HCT116 (cell line): ENCODE measurements around the gene KRT37. TPM values are rescaled to one million over a fixed set of nuclear protein-coding genes. Genes with fewer than 3 reads are reported as not detected.

Experiments used
- ATAC-seq: fragments of 200-7000 bp; cut with Tn5 transposase; 2 replicates; pipeline ENCODE4 v1.9.1; 2020; ENCODE audit warnings: mild to moderate bottlenecking, moderate library complexity
- BruUV-seq: library from RNA; stranded (reverse); fragments of 400-500 nt; replicated peaks from 2 replicates; lab custom pipeline; 2021; lab: Mats Ljungman, UMichigan
- CTCF ChIA-PET: fragments of 300-600 bp; sonication (Branson Sonifier 250); formaldehyde crosslinking; loops from one replicate; lab custom pipeline; 2021; ENCODE audit warnings: antibody characterized with exemption; lab: Charles Lee
- POLR2A ChIA-PET: fragments of 300-600, 350-600 bp; sonication (Branson Sonifier 250); formaldehyde crosslinking; loops from one replicate; lab custom pipeline; 2021; ENCODE audit warnings: antibody characterized with exemption; lab: Charles Lee
- RAD21 ChIA-PET, 2 experiments: fragments of 300-600 bp; sonication (Branson Sonifier 250); formaldehyde crosslinking; loops; one replicate each; lab custom pipeline; 2023; ENCODE audit warnings: low total read pairs in 2 of 2; ENCODE audit not compliant: uncharacterized antibody in 2 of 2, unreplicated experiment in 2 of 2, low non-redundant PET in 1 of 2; lab: Charles Lee
- DNase-seq: peaks from one replicate; pipeline ENCODE4 v3.0.0-alpha.2; 2010; ENCODE audit warnings: low read depth, low spot score
- H2AFZ ChIP-seq: fragments of 200-600 bp; shearing (Covaris generic), sonication (generic); 2 replicates; pipeline ENCODE4 v1.6.1; 2017; ENCODE audit warnings: low read depth, mixed run types, mixed read lengths, antibody characterized with exemption, low read length; ENCODE audit not compliant: poor library complexity, severe bottlenecking
- H3K27ac ChIP-seq: 2 replicates; pipeline ENCODE4 v1.5.1; 2012; ENCODE audit warnings: low read depth, low read length
- H3K27me3 ChIP-seq: fragments of 200-600 bp; sonication (generic); 2 replicates; pipeline ENCODE4 v1.6.1; 2016; ENCODE audit warnings: mixed run types, low read length, mixed read lengths; ENCODE audit not compliant: insufficient read depth
- H3K36me3 ChIP-seq, 2 experiments: fragments of 200-500 bp in 1 of 2; fragments of 200-600 bp in 1 of 2; sonication (Bioruptor generic) in 1 of 2; sonication (generic) in 1 of 2; 2 replicates each; pipeline versions ENCODE4 v1.5.1 to v1.6.1; 2014 to 2016; ENCODE audit warnings: low read length in 2 of 2, inconsistent platforms in 1 of 2, mixed read lengths in 1 of 2, mixed run types in 1 of 2; ENCODE audit not compliant: insufficient read depth in 2 of 2, control insufficient read depth in 1 of 2
- H3K4me1 ChIP-seq, 2 experiments: fragments of 200-600 bp in 1 of 2; sonication (generic) in 1 of 2; 2 replicates each; pipeline versions ENCODE4 v1.5.1 to v1.6.1; 2012 to 2017; ENCODE audit warnings: low read length in 2 of 2, inconsistent platforms in 1 of 2, mild to moderate bottlenecking in 1 of 2, mixed read lengths in 1 of 2, mixed run types in 1 of 2, moderate library complexity in 1 of 2; ENCODE audit not compliant: insufficient read depth in 2 of 2, control insufficient read depth in 1 of 2
- H3K4me2 ChIP-seq: fragments of 200-600 bp; sonication (generic); 2 replicates; pipeline ENCODE4 v1.6.1; 2017; ENCODE audit warnings: mixed run types, low read length, mixed read lengths
- H3K4me3 ChIP-seq, 2 experiments: fragments of 200-600 bp in 1 of 2; sonication (generic) in 1 of 2; replicated peaks in 1 of 2; 2 replicates each; pipeline ENCODE4 v1.5.1; 2011 to 2016; ENCODE audit warnings: low read length in 2 of 2, control low read depth in 1 of 2, low read depth in 1 of 2, mild to moderate bottlenecking in 1 of 2, mixed read lengths in 1 of 2, mixed run types in 1 of 2
- H3K79me2 ChIP-seq: fragments of 200-600 bp; sonication (generic); 2 replicates; pipeline ENCODE4 v1.6.1; 2017; ENCODE audit warnings: mild to moderate bottlenecking, mixed run types, low read length, moderate library complexity, mixed read lengths; ENCODE audit not compliant: insufficient read depth
- H3K9ac ChIP-seq: fragments of 200-600 bp; sonication (generic); 2 replicates; pipeline ENCODE4 v1.6.1; 2016; ENCODE audit warnings: low read length, mixed read lengths
- H3K9me2 ChIP-seq: fragments of 200-600 bp; sonication (generic), shearing (Covaris generic); 2 replicates; pipeline ENCODE4 v1.6.1; 2017; ENCODE audit warnings: mixed run types, mild to moderate bottlenecking, moderate library complexity; ENCODE audit not compliant: insufficient read depth
- H3K9me3 ChIP-seq, 2 experiments: fragments of 200-500 bp in 1 of 2; fragments of 200-600 bp in 1 of 2; sonication (Bioruptor generic) in 1 of 2; sonication (generic) in 1 of 2; 2 replicates each; pipeline ENCODE4 v1.6.1; 2014 to 2017; ENCODE audit warnings: low read length in 2 of 2, mixed read lengths in 2 of 2, inconsistent platforms in 1 of 2, low read depth in 1 of 2, mild to moderate bottlenecking in 1 of 2, mixed run types in 1 of 2, moderate library complexity in 1 of 2; ENCODE audit not compliant: control insufficient read depth in 1 of 2, insufficient read depth in 1 of 2
- H4K20me1 ChIP-seq: fragments of 200-600 bp; sonication (generic), shearing (Covaris generic); 2 replicates; pipeline ENCODE4 v1.6.1; 2017; ENCODE audit warnings: mixed run types, mild to moderate bottlenecking, moderate library complexity; ENCODE audit not compliant: insufficient read depth
- CTCF ChIP-seq, 3 experiments: fragments of 200-600 bp in 1 of 3; sonication (generic) in 1 of 3; IDR thresholded peaks in 2 of 3; conservative IDR thresholded peaks in 1 of 3; 2 replicates each; pipeline ENCODE4 v1.5.1; 2012 to 2017; ENCODE audit warnings: low read depth in 2 of 3, low read length in 2 of 3, antibody characterized with exemption in 1 of 3, borderline replicate concordance in 1 of 3, control low read depth in 1 of 3, mild to moderate bottlenecking in 1 of 3, mixed read lengths in 1 of 3, mixed run types in 1 of 3, moderate library complexity in 1 of 3; ENCODE audit not compliant: insufficient read depth in 1 of 3
- EZH2 ChIP-seq: fragments of 200-600 bp; sonication (generic); IDR thresholded peaks from 2 replicates; pipeline ENCODE4 v1.6.1; 2017; ENCODE audit warnings: antibody characterized with exemption, mixed run types
- POLR2AphosphoS5 ChIP-seq: IDR thresholded peaks from 2 replicates; pipeline ENCODE4 v1.6.1; 2011; ENCODE audit warnings: mild to moderate bottlenecking, low read depth, low read length, moderate library complexity
- REST ChIP-seq: IDR thresholded peaks from 2 replicates; pipeline ENCODE4 v1.6.1; 2012; ENCODE audit warnings: low read depth
- ZBTB33 ChIP-seq: IDR thresholded peaks from 2 replicates; pipeline ENCODE4 v1.6.1; 2011; ENCODE audit warnings: mild to moderate bottlenecking, low read length, moderate library complexity; ENCODE audit not compliant: insufficient replicate concordance; ENCODE audit errors: extremely low read depth
- intact Hi-C: fragments of 100-400 bp; cut with micrococcal nuclease; formaldehyde crosslinking; loops from 2 replicates; pipeline ENCODE4 v1.10.0; 2022
- total RNA-seq: library from RNA; stranded (reverse); gene quantifications from one replicate; pipeline ENCODE4 v1.2.1, GENCODE V29; 2021; ENCODE audit not compliant: unreplicated experiment

The KRT37 gene
- total RNA-seq, 1 experiment from 2014 or later: not detected

- no peaks in the 10 kb centered on the region for H3K79me2 ChIP-seq
- POLR2A ChIA-PET: no interaction called here
- no peak overlapping the region for H3K4me3 ChIP-seq
- H4K20me1 ChIP-seq: no peaks in the 10 kb centered on the region
- CTCF ChIA-PET: no interaction called here
- H3K27ac ChIP-seq: no peak overlapping the region
- no TSS peak for BruUV-seq
- H3K36me3 ChIP-seq: no peaks in the 10 kb centered on the region
- no peak for ATAC-seq
- RAD21 ChIA-PET: no interaction called here
- intact Hi-C loops: no loop called here
- no peaks in the 10 kb centered on the region for H3K27me3 ChIP-seq
- no peak overlapping the region for H3K9ac ChIP-seq
- no peak overlapping the region for H3K4me2 ChIP-seq
- peaks cover 2 to 17% of the 10 kb centered on the region in 2 experiments; a peak in 2 of 4 replicates for H3K4me1 ChIP-seq
- no peak for TF ChIP-seq EZH2
- no peak for TF ChIP-seq CTCF (IDR thresholded peaks at IDR 0.05 in 2 of 3, conservative IDR thresholded peaks at IDR 0.05 in 1 of 3; ENCODE audit: borderline replicate concordance in 1 of 3, insufficient read depth in 1 of 3, low read depth in 2 of 3, low read length in 2 of 3)
- TF ChIP-seq REST: no peak
- no peak for TF ChIP-seq ZBTB33
- no peak for TF ChIP-seq POLR2AphosphoS5
- H3K9me2 ChIP-seq: no peaks in the 10 kb centered on the region
- DNase-seq: no peak
- no peak overlapping the region for H2AFZ ChIP-seq
- peaks cover 4 to 12% of the 10 kb centered on the region in 2 experiments; a peak in 1 of 4 replicates for H3K9me3 ChIP-seq
Observed at GRCh38 chr17:41390411-41390938, 33.9 kb downstream of the KRT37 start.
